Adipocyte (in vitro differentiated cells): ENCODE data around the gene LMO1.

ENCODE experiments used
- DNase-seq: peaks from one replicate; pipeline ENCODE4 v3.0.0-alpha.2; 2015; ENCODE audit warnings: low read depth
- H3K27me3 ChIP-seq: replicated peaks from 2 replicates; pipeline ENCODE4 v1.7.0; 2013; ENCODE audit warnings: mild to moderate bottlenecking, low read length, moderate library complexity; ENCODE audit not compliant: control insufficient read depth, insufficient read depth
- H3K36me3 ChIP-seq: 2 replicates; pipeline ENCODE4 v1.7.0; 2013; ENCODE audit warnings: low read length, mild to moderate bottlenecking, moderate library complexity; ENCODE audit not compliant: control insufficient read depth, insufficient read depth, severe bottlenecking
- H3K4me1 ChIP-seq: 2 replicates; pipeline ENCODE4 v1.7.0; 2013; ENCODE audit warnings: mild to moderate bottlenecking, low read length, moderate library complexity; ENCODE audit not compliant: control insufficient read depth, insufficient read depth
- H3K4me3 ChIP-seq: 2 replicates; pipeline ENCODE4 v1.7.0; 2013; ENCODE audit warnings: mild to moderate bottlenecking, low read length, moderate library complexity
- H3K9ac ChIP-seq: 2 replicates; pipeline ENCODE4 v1.7.0; 2013; ENCODE audit warnings: mild to moderate bottlenecking, low read length, moderate library complexity
- H3K9me3 ChIP-seq: 2 replicates; pipeline ENCODE4 v1.7.0; 2013; ENCODE audit warnings: mild to moderate bottlenecking, low read length, moderate library complexity; ENCODE audit not compliant: control insufficient read depth

LMO1 gene

DNA sequence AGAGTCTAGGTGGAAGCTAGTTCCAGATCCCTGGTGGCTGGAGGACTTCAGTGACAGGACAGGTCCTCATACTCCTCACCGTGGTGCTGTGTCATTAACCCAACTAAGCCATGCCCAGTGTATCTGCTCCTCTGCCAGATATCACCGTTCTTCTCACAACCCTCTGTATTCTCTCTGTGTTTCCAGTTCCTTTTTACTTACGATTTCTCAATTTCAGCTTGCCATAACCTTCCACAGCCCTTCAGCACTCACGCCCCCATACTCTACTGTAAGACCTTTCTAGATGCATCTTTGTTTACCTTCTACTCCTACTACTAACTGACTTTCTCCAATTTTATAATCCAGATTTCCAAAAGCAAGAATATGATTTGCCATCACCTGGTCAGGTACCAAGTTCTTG, 68.7 kb downstream of the LMO1 start:
- no peak for DNase-seq
- Histone ChIP-seq H3K36me3 (no peaks in the 10 kb centered on the region), H3K27me3 (peaks cover 77% of the 10 kb centered on the region), H3K4me1 (no peaks in the 10 kb centered on the region), H3K9me3 (peaks cover 5% of the 10 kb centered on the region), H3K9ac (no peak overlapping the region), H3K4me3 (no peak overlapping the region)

DNA sequence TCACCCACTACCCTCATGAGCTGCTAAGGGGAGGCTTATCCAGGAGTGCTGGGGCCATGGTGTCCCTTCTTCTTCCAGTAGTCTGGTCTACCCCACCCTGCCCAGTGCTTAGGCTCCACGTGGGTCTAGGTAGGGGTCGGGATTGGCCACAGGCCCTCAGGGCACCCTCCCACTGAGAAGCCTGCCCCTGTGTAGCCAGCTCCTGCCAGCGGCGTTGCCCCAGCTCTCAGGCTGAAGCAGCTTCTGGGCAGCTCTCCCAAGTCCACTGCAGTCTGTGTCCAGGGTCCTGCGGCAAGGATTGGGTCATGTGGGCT, 70.8 kb downstream of the LMO1 start:
- peaks cover 9% of the 10 kb centered on the region for H3K9me3 ChIP-seq
- H3K27me3 ChIP-seq = peaks cover 56% of the 10 kb centered on the region
- no peak overlapping the region for H3K9ac ChIP-seq
- no peak overlapping the region for H3K4me3 ChIP-seq
- no peaks in the 10 kb centered on the region for H3K36me3 ChIP-seq
- DNase-seq = no peak
- no peaks in the 10 kb centered on the region for H3K4me1 ChIP-seq

DNA sequence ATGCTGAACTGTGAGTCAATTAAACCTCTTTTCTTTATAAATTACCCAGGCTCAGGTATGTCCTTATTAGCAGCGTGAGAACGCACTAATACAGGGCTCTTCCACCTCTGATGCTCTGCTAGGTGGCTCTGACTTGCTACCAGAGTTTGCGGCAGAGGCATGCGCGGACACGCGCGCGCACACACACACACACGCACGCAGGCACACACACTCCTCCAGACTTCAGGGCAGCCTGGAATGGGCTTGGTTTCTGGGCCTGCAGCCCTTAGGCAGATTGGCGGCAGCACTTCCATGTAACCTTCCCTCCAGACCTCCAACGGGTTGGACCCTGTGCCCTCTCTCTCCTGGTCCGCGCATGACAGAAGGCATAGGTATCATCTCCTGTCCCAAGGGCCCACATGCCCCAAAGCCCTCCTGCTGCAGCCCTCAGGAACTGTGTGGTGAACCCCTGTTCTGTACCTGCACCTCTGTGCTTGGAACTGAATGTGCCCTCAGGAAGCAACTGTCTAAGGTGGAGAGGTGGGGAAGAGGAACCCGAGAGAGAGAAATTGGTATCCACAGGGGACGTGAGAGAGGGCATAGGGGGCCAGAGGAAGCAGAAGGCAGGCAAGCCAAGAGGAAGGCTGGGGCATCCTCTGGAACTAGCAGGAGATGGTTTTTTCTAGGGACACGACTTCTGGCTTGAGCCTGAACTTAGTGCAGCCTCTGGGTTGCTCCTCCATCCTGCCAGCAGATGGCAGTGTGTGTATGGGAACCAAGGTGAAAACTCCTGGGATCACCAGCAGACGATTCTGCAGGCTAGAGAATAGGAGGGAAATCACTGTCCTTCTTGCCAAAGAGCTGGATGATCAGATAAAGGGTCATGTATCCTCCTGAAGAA, 71.4 kb downstream of the LMO1 start:
- H3K4me3 ChIP-seq = no peak overlapping the region
- no peak overlapping the region for H3K9ac ChIP-seq
- H3K27me3 ChIP-seq = peaks cover 50% of the 10 kb centered on the region
- peak; percentile 84 for DNase-seq
- H3K4me1 ChIP-seq = no peaks in the 10 kb centered on the region
- no peaks in the 10 kb centered on the region for H3K36me3 ChIP-seq
- H3K9me3 ChIP-seq = peaks cover 9% of the 10 kb centered on the region

DNA sequence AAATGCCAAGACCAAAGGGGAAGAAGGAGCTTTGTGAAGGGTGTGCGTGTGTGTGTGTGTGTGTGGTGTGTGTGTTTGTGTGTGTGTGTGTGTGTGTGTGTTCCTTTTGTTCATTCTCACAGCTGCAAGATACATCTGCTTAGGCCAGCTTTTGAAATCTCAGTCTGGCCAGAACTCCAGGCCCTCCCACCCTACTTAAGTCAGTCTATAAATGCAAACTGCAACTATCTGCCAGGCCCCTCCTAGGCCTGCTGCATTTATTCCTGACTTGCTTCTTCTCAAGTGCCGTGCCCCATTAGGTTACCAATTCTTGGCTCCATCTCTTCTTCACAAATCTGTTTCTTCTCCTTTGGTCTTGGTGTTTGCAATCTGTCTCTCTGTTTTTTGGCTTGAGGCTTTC, 73.2 kb downstream of the LMO1 start:
- Histone ChIP-seq H3K4me3 (no peak overlapping the region), H3K27me3 (peaks cover 33% of the 10 kb centered on the region), H3K36me3 (no peaks in the 10 kb centered on the region), H3K9me3 (peaks cover 10% of the 10 kb centered on the region), H3K4me1 (no peaks in the 10 kb centered on the region), H3K9ac (no peak overlapping the region)
- no peak for DNase-seq

DNA sequence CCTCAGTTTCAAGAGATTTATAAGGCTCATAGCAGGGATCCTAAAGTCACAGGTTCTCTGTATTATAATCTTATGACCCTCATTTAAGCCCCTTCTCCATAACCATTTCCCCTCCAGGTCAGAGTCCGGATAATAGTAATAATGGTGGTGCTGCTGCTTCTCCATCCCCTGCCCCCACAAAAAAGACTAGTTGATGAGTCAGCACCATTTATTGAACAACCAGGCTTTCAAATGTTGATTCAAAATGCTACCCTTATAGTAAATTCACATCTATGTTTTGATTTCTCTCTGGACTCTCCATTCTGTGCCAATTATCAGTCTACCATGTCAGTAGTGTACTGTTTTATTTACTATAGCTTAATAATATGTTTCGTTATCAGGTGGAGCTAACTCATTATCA, 77.2 kb downstream of the LMO1 start:
- no peak for DNase-seq
- no peaks in the 10 kb centered on the region for H3K4me1 ChIP-seq
- H3K27me3 ChIP-seq = peaks cover 2% of the 10 kb centered on the region
- peaks cover 17% of the 10 kb centered on the region for H3K9me3 ChIP-seq
- H3K36me3 ChIP-seq = no peaks in the 10 kb centered on the region
- H3K4me3 ChIP-seq = no peak overlapping the region
- H3K9ac ChIP-seq = no peak overlapping the region

DNA sequence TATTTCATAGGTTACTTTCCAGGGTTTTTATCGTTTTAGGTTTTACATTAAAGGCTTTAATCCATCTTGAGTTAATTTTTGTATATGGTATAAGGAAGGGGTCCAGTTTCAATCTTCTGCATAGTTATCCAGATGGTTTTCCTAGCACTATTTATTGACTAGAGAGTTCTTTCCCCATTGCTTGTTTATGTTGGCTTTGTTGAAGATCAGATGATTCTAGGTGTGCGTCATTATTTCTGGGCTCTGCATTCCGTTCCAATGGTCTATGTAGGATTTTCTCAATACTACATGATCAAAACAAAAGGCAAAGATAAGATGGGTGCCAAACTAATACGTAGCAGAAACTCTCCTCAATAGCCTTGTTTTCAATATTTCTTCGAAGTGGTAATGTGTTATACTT, 80.6 kb downstream of the LMO1 start:
- Histone ChIP-seq H3K4me3 (no peak overlapping the region), H3K27me3 (peaks cover 13% of the 10 kb centered on the region), H3K36me3 (no peaks in the 10 kb centered on the region), H3K4me1 (no peaks in the 10 kb centered on the region), H3K9ac (no peak overlapping the region), H3K9me3 (peaks cover 13% of the 10 kb centered on the region)
- no peak for DNase-seq

DNA sequence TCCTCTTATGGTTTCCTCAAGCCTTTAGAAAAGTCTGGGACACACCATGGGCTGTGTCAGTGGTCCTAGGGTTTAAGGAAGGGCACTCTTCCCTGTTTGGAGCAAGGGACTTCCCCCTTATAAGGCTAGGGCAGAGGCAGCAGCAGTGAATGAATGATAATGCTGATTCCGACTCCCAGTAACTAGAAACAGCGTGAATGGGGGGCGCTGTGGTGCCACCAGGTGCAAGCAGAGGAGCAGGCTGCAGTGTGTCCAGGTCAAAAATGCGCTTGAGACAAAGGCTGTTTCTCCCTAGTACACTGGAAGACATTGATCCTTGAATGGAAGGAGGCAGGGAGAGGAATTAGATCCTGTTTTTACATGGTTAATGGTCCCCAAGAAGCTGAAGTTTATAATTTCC, 83.2 kb downstream of the LMO1 start:
- DNase-seq = no peak
- H3K36me3 ChIP-seq = no peaks in the 10 kb centered on the region

DNA sequence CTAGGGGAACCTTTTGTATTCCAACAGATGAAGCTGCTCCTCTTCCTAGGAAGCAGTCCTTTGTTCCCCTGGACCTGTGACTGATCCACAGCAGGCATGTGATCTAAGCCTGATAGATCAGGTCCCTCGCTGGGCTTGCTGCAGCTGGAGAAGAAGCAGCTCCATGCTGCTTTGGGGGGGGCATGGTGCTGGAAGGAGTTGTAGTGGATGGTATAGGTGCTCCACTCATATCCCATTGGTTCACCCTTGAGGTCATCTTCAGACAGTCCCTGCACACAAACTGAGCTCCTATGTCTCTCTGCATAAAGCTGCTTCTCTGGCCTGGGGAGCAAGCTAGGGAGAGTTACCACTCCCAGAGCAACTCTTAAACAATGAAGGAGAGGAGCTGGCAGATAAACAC, 85.4 kb downstream of the LMO1 start:
- no peak for DNase-seq
- no peaks in the 10 kb centered on the region for H3K4me1 ChIP-seq
- H3K9me3 ChIP-seq = no peaks in the 10 kb centered on the region
- H3K36me3 ChIP-seq = no peaks in the 10 kb centered on the region
- no peak overlapping the region for H3K4me3 ChIP-seq
- H3K27me3 ChIP-seq = peaks cover 29% of the 10 kb centered on the region
- H3K9ac ChIP-seq = no peak overlapping the region

More for the DNA sequence above, 83.2 kb downstream of the LMO1 start:
- Histone ChIP-seq H3K9ac (no peak overlapping the region), H3K4me1 (no peaks in the 10 kb centered on the region), H3K4me3 (no peak overlapping the region), H3K9me3 (peaks cover 9% of the 10 kb centered on the region), H3K27me3 (peaks cover 29% of the 10 kb centered on the region)

DNA sequence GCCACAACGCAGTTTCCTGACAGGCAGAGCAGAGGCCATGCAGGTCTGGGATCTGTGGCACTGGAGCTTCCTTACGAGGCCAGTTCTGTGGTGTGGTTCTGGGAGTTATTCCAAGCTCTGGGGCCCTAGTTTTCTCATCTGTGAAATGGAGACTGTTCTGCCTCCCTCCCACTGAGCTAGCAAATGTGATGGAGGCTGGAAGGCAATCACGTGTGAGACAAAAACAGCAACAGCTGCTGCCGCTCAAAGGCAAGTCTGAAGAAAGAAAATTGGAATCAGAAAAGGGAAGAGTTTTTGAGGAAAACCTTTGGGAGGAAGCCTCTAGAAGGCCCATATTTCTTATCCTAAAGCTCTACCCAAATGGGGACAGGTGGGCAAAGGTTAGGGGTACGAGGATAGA, 86.5 kb downstream of the LMO1 start:
- H3K36me3 ChIP-seq = no peaks in the 10 kb centered on the region
- H3K9ac ChIP-seq = no peak overlapping the region
- no peaks in the 10 kb centered on the region for H3K4me1 ChIP-seq
- H3K27me3 ChIP-seq = peaks cover 27% of the 10 kb centered on the region
- H3K4me3 ChIP-seq = no peak overlapping the region
- H3K9me3 ChIP-seq = no peaks in the 10 kb centered on the region
- no peak for DNase-seq
